GM12892 (cell line): ENCODE data around the gene RBM28.

Experiments
- POLR2A ChIP-seq: IDR thresholded peaks from 2 replicates; pipeline ENCODE4 v1.6.1; 2011; ENCODE audit warnings: low read depth, low read length, control low read depth
- POLR2AphosphoS5 ChIP-seq: IDR thresholded peaks from 2 replicates; pipeline ENCODE4 v1.6.1; 2011; ENCODE audit warnings: low read depth, low read length, control low read depth

- no peak for TF ChIP-seq POLR2A
- no peak for TF ChIP-seq POLR2AphosphoS5
Observed at GRCh38 chr7:128311013-128311412, 32.7 kb downstream of the RBM28 start.
